ENCODE data around the gene MOB3B.

- no peak for TF ChIP-seq CTCF (IDR thresholded peaks at IDR 0.05)
- no peak for TF ChIP-seq POLR2A (IDR thresholded peaks at IDR 0.05)
These were observed 84.5 kb downstream of the MOB3B start for GRCh38 chr9:27445057-27445595.
